Gastroesophageal sphincter (tissue), 4 donors: ENCODE measurements around the gene PCBP3. TPM values are rescaled to one million over a fixed set of nuclear protein-coding genes. Genes with fewer than 3 reads are reported as not detected.

ENCODE experiments used
- ATAC-seq: fragments of 150-250 bp; one replicate; pipeline ENCODE4 v1.9.1; 2016; ENCODE audit warnings: mild to moderate bottlenecking, moderate library complexity
- H3K27ac ChIP-seq, 4 donors: fragments of 200-600 bp; sonication (generic) in 3 of 4; 1 replicate in 3 of 4; 2 replicates in 1 of 4; pipeline ENCODE4 v1.5.1; 2016 to 2019
- H3K27me3 ChIP-seq: fragments of 200-600 bp; sonication (generic); one replicate; pipeline ENCODE4 v1.5.1; 2019
- H3K36me3 ChIP-seq, 2 donors: fragments of 200-600 bp; sonication (generic); one replicate each; pipeline ENCODE4 v1.5.1; 2019; ENCODE audit warnings: control low read depth in 1 of 2
- H3K4me1 ChIP-seq, 3 donors: fragments of 200-600 bp; sonication (generic); 1 replicate in 2 of 3; 2 replicates in 1 of 3; pipeline ENCODE4 v1.5.1; 2016 to 2019; ENCODE audit warnings: control low read depth in 2 of 3
- H3K4me3 ChIP-seq, 2 donors: fragments of 200-600 bp; sonication (generic); one replicate each; pipeline ENCODE4 v1.5.1; 2019; ENCODE audit warnings: mild to moderate bottlenecking in 1 of 2, moderate library complexity in 1 of 2
- H3K9me3 ChIP-seq, 3 donors: fragments of 200-600 bp; sonication (generic); one replicate each; pipeline ENCODE4 v1.5.1; 2017 to 2019; ENCODE audit warnings: control low read depth in 2 of 3
- CTCF ChIP-seq, 4 experiments: fragments of 200-600 bp in 2 of 4; fragments of 450-650 bp in 2 of 4; sonication (generic) in 1 of 4; IDR thresholded peaks; one replicate each; pipeline ENCODE4 v1.5.1; 2017 to 2019; ENCODE audit warnings: antibody characterized with exemption in 4 of 4, mild to moderate bottlenecking in 2 of 4, moderate library complexity in 2 of 4
- EP300 ChIP-seq: sonication (generic); formaldehyde crosslinking; IDR thresholded peaks from one replicate; pipeline ENCODE4 v1.6.1; 2017; ENCODE audit warnings: antibody characterized with exemption, mild to moderate bottlenecking
- POLR2A ChIP-seq, 2 donors: fragments of 450-650 bp; IDR thresholded peaks; one replicate each; pipeline ENCODE4 v1.6.1; 2017; ENCODE audit warnings: antibody characterized with exemption in 2 of 2, mild to moderate bottlenecking in 2 of 2, moderate library complexity in 1 of 2
- POLR2AphosphoS5 ChIP-seq: sonication (generic); formaldehyde crosslinking; IDR thresholded peaks from one replicate; pipeline ENCODE4 v1.6.1; 2017; ENCODE audit warnings: antibody characterized with exemption
- WGBS, 2 donors: methylation state at CpG; one replicate each; pipeline ENCODE4 v1.1.5; 2018; ENCODE audit warnings: low coverage in 1 of 2; 5-methylcytosine and 5-hydroxymethylcytosine counted together
- total RNA-seq, 4 donors: library from RNA; depleted of rRNA; stranded (reverse); fragments of >200 nt; gene quantifications; one replicate each; pipeline ENCODE4 v1.1.0, GENCODE V29; 2016

Gene PCBP3
- total RNA-seq, 4 donors from 2014 or later: 5.1 to 14.8 (median 10.4) TPM

- no peak for ATAC-seq
- H3K36me3 ChIP-seq: no peaks in the 10 kb centered on the region
- H3K4me3 ChIP-seq: no peak overlapping the region
- TF ChIP-seq EP300 (no peak), POLR2A (IDR thresholded peaks at IDR 0.05) (no peak), POLR2AphosphoS5 (no peak), CTCF (IDR thresholded peaks at IDR 0.05) (no peak)
- H3K9me3 ChIP-seq: no peaks in the 10 kb centered on the region
- 80 to 89% methylated on average over 1 to 7 of the region's 26 CpGs for WGBS, 2 donors
- peaks cover 0 to 13% (median 0%) of the 10 kb centered on the region in 3 donors for H3K4me1 ChIP-seq
- no peak overlapping the region for H3K27ac ChIP-seq
- no peaks in the 10 kb centered on the region for H3K27me3 ChIP-seq
Measured at GRCh38 chr21:45828580-45829570, 185.3 kb downstream of the PCBP3 start.

GRCh38 chr21:45829668-45830067, 186.1 kb downstream of the PCBP3 start:
- Histone ChIP-seq H3K9me3 (no peaks in the 10 kb centered on the region), H3K27ac (no peak overlapping the region), H3K27me3 (no peaks in the 10 kb centered on the region), H3K4me3 (no peak overlapping the region), H3K4me1 (peaks cover 0 to 13% (median 0%) of the 10 kb centered on the region in 3 donors), H3K36me3 (no peaks in the 10 kb centered on the region)
- no CpG with 5 or more reads among the region's 7 CpGs for WGBS, 2 donors
- ATAC-seq: no peak
- no peak for TF ChIP-seq POLR2A (IDR thresholded peaks at IDR 0.05)
- TF ChIP-seq CTCF (IDR thresholded peaks at IDR 0.05): no peak
- TF ChIP-seq POLR2AphosphoS5: no peak
- TF ChIP-seq EP300: no peak

GRCh38 chr21:45830221-45830640, 186.7 kb downstream of the PCBP3 start:
- Histone ChIP-seq H3K4me1 (peaks cover 0 to 13% (median 0%) of the 10 kb centered on the region in 3 donors), H3K4me3 (no peak overlapping the region), H3K9me3 (no peaks in the 10 kb centered on the region), H3K27me3 (no peaks in the 10 kb centered on the region), H3K27ac (no peak overlapping the region), H3K36me3 (no peaks in the 10 kb centered on the region)
- WGBS, 2 donors: 80 to 84% methylated on average over 1 to 4 of the region's 11 CpGs
- TF ChIP-seq CTCF (IDR thresholded peaks at IDR 0.05) (no peak), POLR2AphosphoS5 (no peak)
- no peak for ATAC-seq

DNA sequence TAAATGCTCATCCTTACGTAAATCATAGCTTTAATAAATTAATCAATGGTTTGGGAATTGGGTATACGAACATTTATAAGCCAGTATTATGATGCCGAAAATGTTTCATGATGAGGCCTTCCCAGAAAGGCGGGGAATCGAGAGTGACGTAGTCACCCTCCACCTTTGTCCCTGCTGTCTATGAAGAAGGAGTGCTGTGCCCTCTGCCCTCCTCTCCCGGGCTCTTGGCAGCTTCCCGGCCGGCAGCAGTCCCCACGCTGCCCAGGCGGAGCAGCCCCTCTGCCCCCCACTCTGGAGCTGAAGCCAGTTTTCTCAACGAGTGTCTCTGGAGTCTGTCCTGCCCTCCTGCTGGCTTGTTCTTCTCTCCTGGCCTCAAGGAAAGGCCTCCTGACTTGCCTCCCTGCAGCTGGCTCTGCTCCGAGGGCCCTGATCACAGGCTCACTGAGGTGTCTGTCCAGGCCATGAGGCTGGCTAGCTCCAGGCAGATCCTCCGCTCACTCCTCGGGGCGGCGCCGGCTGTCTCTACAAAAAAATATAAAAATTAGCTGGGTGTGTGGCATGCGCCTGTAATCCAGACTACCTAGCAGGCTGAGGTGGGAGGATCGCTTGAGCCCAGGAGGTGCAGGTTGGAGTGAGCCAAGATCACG, 187.3 kb downstream of the PCBP3 start:
- peaks cover 0 to 13% (median 0%) of the 10 kb centered on the region in 3 donors for H3K4me1 ChIP-seq
- no peak for ATAC-seq
- WGBS, 2 donors: 83 to 85% methylated on average over 4 to 11 of the region's 21 CpGs

More for the DNA sequence above, 187.3 kb downstream of the PCBP3 start:
- Histone ChIP-seq H3K27ac (no peak overlapping the region), H3K27me3 (no peaks in the 10 kb centered on the region), H3K4me3 (no peak overlapping the region), H3K36me3 (no peaks in the 10 kb centered on the region), H3K9me3 (no peaks in the 10 kb centered on the region)
- TF ChIP-seq POLR2AphosphoS5: no peak
- TF ChIP-seq EP300: no peak
- no peak for TF ChIP-seq POLR2A (IDR thresholded peaks at IDR 0.05)
- no peak for TF ChIP-seq CTCF (IDR thresholded peaks at IDR 0.05)
